Measurements from ENCODE around the gene SRRM4. TPM values are rescaled to one million over a fixed set of nuclear protein-coding genes. Genes with fewer than 3 reads are reported as not detected.

The SRRM4 gene
- total RNA-seq, 1 experiment from 2014 or later, result under 0.01 TPM

DNA sequence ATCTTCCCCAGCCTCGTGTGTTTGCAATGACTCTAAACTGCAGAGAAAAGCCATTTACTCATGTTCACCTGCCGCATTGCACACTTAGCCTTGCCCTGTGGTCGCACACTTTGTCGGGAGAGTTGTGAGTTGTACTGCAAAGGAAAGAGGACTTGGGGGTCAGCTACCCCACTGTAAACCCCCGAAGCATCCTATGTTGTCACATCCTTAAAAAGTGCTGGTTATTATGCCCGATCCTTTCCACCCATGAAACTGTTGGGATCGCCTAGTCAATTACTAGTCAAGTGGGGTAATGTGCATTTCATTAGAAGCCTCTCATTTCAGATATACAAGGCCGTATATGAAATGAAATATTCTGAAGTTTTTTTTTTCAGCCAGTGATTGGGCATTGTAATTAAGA is 98.2 kb downstream of the SRRM4 start:
- H3K27ac ChIP-seq (ENCODE audit: low read length), result no peak overlapping the region
- POLR2A ChIA-PET (ENCODE audit: unreplicated experiment), result no interaction called here
- H3K36me3 ChIP-seq (ENCODE audit: low read depth, low read length), result no peaks in the 10 kb centered on the region
- DNase-seq, result no peak
- no peaks in the 10 kb centered on the region for H3K9me3 ChIP-seq (ENCODE audit: low read length)
- H2AFZ ChIP-seq (ENCODE audit: low read length), result no peak overlapping the region
- no TSS peak for BruUV-seq (replicated peaks)
- ATAC-seq, result no peak
- no peaks in the 10 kb centered on the region for H3K9me2 ChIP-seq (replicated peaks; ENCODE audit: low read length)
- H3K4me3 ChIP-seq (ENCODE audit: low read length), result no peak overlapping the region
- no peaks in the 10 kb centered on the region for H4K20me1 ChIP-seq (ENCODE audit: low read length)
- intact Hi-C loops (cut with micrococcal nuclease), result no loop called here
- H3K4me2 ChIP-seq (ENCODE audit: low read length), result no peak overlapping the region
- no peaks in the 10 kb centered on the region for H3F3A ChIP-seq (ENCODE audit: low read length, unreplicated experiment)
- CTCF ChIA-PET, result no interaction called here
- peaks cover 40% of the 10 kb centered on the region for H3K27me3 ChIP-seq (ENCODE audit: low read length)
- no peak overlapping the region for H3K9ac ChIP-seq (ENCODE audit: low read length)
- H3K79me2 ChIP-seq (ENCODE audit: low read length), result no peaks in the 10 kb centered on the region
- H3K4me1 ChIP-seq (ENCODE audit: insufficient read depth, low read length), result no peaks in the 10 kb centered on the region
- no peak for TF ChIP-seq EZH2 (IDR thresholded peaks at IDR 0.05; ENCODE audit: low read length, unreplicated experiment)
- TF ChIP-seq EZH2phosphoT487 (IDR thresholded peaks at IDR 0.05; ENCODE audit: borderline replicate concordance, low read length), result no peak
- TF ChIP-seq, protein P1, sequence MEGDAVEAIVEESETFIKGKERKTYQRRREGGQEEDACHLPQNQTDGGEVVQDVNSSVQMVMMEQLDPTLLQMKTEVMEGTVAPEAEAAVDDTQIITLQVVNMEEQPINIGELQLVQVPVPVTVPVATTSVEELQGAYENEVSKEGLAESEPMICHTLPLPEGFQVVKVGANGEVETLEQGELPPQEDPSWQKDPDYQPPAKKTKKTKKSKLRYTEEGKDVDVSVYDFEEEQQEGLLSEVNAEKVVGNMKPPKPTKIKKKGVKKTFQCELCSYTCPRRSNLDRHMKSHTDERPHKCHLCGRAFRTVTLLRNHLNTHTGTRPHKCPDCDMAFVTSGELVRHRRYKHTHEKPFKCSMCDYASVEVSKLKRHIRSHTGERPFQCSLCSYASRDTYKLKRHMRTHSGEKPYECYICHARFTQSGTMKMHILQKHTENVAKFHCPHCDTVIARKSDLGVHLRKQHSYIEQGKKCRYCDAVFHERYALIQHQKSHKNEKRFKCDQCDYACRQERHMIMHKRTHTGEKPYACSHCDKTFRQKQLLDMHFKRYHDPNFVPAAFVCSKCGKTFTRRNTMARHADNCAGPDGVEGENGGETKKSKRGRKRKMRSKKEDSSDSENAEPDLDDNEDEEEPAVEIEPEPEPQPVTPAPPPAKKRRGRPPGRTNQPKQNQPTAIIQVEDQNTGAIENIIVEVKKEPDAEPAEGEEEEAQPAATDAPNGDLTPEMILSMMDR (conservative IDR thresholded peaks at IDR 0.05; ENCODE audit: low read depth, low read length), result no peak

DNA sequence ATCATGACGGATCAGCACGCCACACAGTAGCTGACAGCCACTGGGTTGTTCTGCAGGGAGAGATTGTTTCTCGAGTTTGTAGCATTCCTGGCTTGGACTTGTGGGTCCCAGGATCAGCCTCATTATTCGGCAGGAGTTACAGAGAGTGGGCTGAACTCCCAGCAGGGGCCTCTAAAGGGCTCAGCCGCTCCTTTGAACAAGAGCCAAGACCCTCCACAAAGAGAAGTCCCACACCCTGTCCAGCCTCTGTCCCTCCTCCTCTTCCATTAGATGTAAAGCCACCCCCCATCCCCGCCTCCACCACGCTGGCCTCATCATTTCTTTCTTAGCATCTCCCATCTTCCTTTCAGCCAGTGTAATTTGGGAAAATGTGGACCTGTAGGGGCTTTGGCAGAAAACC is 100.7 kb downstream of the SRRM4 start:
- Histone ChIP-seq H4K20me1 (ENCODE audit: low read length) (no peaks in the 10 kb centered on the region), H3K27me3 (ENCODE audit: low read length) (peaks cover 40% of the 10 kb centered on the region), H3K9me2 (replicated peaks; ENCODE audit: low read length) (no peaks in the 10 kb centered on the region), H2AFZ (ENCODE audit: low read length) (no peak overlapping the region), H3K9me3 (ENCODE audit: low read length) (no peaks in the 10 kb centered on the region), H3K36me3 (ENCODE audit: low read depth, low read length) (no peaks in the 10 kb centered on the region), H3K79me2 (ENCODE audit: low read length) (no peaks in the 10 kb centered on the region), H3K27ac (ENCODE audit: low read length) (no peak overlapping the region), H3K4me2 (ENCODE audit: low read length) (no peak overlapping the region), H3F3A (ENCODE audit: low read length, unreplicated experiment) (no peaks in the 10 kb centered on the region), H3K4me3 (ENCODE audit: low read length) (no peak overlapping the region), H3K9ac (ENCODE audit: low read length) (no peak overlapping the region), H3K4me1 (ENCODE audit: insufficient read depth, low read length) (no peaks in the 10 kb centered on the region)
- BruUV-seq (replicated peaks), result no TSS peak
- CTCF ChIA-PET, result no interaction called here
- TF ChIP-seq EZH2 (IDR thresholded peaks at IDR 0.05; ENCODE audit: low read length, unreplicated experiment) (no peak), EZH2phosphoT487 (IDR thresholded peaks at IDR 0.05; ENCODE audit: borderline replicate concordance, low read length) (no peak)
- TF ChIP-seq, protein P1 (conservative IDR thresholded peaks at IDR 0.05; ENCODE audit: low read depth, low read length), result no peak
- intact Hi-C loops (cut with micrococcal nuclease), result no loop called here
- DNase-seq (no peak), ATAC-seq (no peak)
- POLR2A ChIA-PET (ENCODE audit: unreplicated experiment), result no interaction called here

DNA sequence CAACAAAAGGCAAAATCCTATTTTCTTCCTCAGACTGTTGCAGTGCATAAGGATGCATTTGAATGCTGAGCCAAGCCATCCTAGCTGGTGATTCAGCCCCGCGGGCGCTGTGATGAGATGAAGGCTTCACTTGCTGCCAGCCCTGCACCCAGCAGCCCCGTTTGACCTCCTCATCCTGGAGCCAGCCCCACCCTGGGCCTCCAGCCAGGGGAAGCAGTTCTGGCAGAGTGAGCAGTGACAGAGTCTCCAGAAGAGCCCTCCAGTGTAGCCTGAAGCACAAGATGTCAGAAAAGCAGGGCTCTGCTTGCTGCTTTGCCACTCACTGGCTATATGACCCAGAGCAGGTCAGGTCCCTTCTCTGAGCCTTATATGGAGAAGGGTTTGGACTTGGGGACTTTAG is 101.2 kb downstream of the SRRM4 start:
- Histone ChIP-seq H3K79me2 (ENCODE audit: low read length) (no peaks in the 10 kb centered on the region), H4K20me1 (ENCODE audit: low read length) (no peaks in the 10 kb centered on the region), H3K9me3 (ENCODE audit: low read length) (no peaks in the 10 kb centered on the region), H3F3A (ENCODE audit: low read length, unreplicated experiment) (no peaks in the 10 kb centered on the region), H3K4me2 (ENCODE audit: low read length) (no peak overlapping the region), H3K9ac (ENCODE audit: low read length) (no peak overlapping the region), H3K27me3 (ENCODE audit: low read length) (peaks cover 40% of the 10 kb centered on the region), H2AFZ (ENCODE audit: low read length) (no peak overlapping the region), H3K36me3 (ENCODE audit: low read depth, low read length) (no peaks in the 10 kb centered on the region), H3K4me3 (ENCODE audit: low read length) (no peak overlapping the region), H3K27ac (ENCODE audit: low read length) (no peak overlapping the region), H3K9me2 (replicated peaks; ENCODE audit: low read length) (no peaks in the 10 kb centered on the region), H3K4me1 (ENCODE audit: insufficient read depth, low read length) (no peaks in the 10 kb centered on the region)
- ChIA-PET CTCF (no interaction called here), POLR2A (ENCODE audit: unreplicated experiment) (no interaction called here)
- intact Hi-C loops (cut with micrococcal nuclease), result no loop called here
- no TSS peak for BruUV-seq (replicated peaks)
- DNase-seq (no peak), ATAC-seq (no peak)
- TF ChIP-seq, protein P1 (conservative IDR thresholded peaks at IDR 0.05; ENCODE audit: low read depth, low read length), result no peak
